GM18520 (cell line): ENCODE data around the gene RASL12.

Experiments
- ATAC-seq: cut with Tn5 transposase; IDR thresholded peaks from one replicate; pipeline ENCODE4 v1.9.1; 2021; ENCODE audit not compliant: unreplicated experiment

Gene RASL12

DNA sequence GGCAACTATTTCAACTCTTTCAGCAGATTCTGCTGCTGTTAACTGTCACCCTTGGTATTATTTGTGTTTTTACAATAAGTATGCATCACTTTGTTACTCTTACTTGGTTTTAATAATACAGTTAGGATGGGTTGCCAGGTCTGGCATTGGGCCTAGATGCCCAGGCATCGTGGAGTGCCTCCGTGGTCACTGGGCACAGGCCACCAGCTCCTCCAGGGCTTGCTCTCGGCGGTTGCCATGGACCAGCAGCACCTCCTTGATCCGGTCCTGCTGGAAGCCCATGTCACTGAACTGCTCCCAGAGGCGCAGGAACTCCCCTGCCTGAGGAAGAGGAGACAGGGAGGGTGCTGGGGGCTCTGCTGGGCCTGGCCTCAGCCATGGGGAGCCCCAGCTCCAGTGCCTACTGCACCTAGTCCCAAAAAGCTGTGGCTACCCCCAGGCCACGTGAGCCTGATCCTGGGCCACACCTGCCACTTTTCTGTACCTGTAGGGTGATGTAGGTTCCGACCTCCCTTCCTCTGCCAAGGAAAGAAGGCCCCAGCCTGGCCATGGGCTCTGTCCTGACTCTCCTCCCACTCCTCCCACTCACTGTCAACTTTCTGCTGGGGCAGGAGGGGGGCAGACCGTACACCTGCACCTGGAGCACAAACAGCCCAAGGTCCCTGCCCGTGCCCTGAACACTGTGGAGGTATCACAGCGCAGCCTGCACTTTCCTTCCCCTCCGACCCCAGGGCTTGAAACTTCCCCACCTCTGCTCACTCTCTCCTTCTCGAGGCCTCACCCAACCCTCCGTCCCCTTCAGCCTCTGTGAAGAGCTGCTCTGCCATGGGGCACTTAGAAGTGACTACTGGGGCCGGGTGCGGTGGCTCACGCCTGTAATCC is 25.4 kb upstream of the RASL12 start:
- no peak for ATAC-seq

GRCh38 chr15:65091946-65092770 is 24.4 kb upstream of the RASL12 start:
- no peak for ATAC-seq

- no peak for ATAC-seq
These were observed 21.5 kb upstream of the RASL12 start for GRCh38 chr15:65089206-65089824.

DNA sequence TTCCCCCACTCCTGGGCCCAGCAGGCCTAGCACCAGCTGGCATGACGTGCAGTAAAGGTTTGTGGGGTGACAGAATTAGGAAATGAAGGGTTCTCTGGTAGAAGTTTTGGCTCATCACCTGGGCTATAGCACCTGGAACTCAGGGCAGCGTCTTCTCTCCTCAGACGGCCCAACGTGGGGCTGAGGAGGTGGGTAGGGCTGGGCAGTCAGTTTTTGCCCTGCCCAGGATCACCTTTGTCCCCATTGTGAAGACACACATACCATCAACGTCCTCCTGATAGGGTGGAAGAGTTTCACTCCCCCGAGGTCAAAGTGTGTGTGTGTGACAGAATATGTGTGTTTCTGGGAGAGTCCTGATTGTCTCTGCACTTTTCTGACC is 20.8 kb upstream of the RASL12 start:
- ATAC-seq, result no peak

DNA sequence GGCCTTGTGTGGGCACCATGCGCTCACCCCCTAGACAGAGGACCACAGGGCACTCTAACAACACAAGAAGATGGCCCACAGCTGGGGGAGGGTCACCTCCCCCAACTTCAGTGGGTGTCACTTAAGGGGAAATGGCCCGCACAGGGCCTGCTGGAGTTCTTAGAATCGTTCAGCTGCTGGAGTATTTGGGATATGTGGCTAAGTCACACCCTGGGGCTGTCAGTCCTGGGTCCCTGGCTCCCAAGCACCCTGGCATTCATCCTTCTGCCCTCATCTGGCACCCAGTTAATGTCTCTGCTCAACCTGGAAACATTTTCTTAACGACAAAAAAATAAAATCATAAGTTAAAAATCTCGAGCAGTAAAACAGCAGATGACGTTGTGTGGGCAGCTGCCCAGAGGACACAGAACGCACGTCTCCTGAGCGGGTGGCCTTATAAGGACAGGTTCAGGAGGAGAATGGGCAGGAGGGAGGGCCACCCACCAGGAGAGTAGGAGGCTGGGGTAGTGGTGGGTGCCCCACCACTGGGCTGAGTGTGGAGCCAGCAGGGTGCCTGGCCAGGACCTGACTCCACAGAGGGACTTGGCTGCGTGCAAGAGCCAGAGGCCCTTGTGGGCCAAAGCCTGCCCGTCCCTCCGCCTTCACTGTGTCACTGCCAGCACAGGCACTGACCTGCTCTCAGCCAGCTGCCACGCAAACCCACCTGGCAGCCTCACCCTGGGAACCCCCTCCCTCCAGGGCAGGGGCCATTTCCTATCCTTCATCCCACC is 20.3 kb upstream of the RASL12 start:
- ATAC-seq, result no peak

DNA sequence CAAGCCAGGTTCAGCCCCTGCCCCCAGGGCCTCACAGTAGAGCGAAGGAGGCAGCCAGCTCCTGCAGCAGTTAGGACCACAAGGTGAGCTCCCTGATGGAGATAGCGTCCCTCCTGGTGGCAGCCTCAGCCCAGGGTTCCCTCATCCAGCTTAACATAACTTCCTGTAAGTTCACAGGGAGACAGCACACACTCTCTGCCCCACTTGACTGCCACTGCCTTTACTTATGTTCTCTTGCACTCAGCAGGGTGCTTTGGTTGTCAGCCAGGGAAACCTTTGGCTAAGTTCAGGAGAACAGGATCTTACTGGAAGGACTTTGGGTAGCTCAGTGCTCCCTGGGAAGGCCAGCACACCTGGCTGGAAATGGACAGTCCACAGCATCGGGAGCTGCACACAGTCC is 19.6 kb upstream of the RASL12 start:
- no peak for ATAC-seq

- ATAC-seq, result no peak
These were observed 18.9 kb upstream of the RASL12 start for GRCh38 chr15:65086680-65087111.

DNA sequence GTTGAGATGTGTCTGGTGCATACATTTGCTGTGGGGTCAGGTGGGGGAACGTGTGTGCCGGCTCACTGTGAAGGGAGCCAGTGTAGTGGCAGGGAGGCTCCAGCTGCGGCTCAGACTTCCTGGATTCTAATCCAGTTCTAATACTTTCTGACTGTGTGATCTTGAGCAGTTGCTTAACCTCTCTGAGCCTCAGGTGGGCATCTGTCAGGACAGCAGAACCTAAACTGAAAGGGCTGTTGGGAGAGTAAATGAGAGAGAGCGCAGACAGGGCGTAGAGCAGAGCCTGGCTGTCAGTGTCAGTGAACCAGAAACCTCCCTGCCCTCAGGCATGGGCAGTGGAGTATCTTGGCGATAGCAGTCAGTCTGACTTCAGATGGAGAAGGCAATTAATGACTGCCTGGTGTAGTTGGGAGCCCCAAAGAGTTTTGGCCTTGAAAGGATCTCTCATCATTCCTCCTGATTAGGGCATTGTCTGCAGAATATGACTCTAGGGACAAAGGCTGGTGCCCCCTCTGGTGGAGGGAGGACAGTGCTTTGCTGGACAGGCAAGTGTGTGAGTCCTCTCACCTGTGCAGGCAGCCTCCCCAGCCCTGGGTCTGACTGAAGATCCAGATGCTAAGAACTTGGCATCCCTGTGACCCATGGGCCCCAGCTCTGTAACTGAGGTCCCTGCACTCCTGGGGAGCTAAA is 18.3 kb upstream of the RASL12 start:
- no peak for ATAC-seq

DNA sequence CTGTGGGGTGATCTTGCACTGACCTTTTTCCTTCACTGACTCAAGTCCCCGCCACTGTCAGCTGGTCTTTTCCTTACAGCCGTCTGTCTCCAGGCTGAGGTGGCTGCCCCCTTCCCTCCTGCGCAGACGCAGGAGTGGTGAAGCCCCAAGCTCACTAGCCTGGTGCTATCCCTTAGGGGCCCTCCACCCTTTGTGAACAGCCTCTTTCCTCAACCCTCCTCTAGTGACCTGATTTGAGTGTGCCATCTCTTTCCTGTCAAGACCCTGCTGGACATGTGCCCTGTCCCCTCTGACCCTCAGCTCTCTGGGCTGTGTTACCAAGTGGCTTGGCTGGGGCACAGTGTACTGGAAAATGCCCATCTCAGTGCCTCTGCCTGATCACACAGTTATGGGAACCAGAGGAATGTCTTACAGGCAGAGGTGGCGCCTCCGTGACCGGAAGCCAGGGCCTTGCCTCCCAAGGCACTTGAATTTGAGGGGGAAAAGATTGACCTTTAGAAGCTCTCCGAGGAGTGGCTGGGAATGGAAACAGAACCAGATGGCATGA is 17.5 kb upstream of the RASL12 start:
- ATAC-seq, result no peak

DNA sequence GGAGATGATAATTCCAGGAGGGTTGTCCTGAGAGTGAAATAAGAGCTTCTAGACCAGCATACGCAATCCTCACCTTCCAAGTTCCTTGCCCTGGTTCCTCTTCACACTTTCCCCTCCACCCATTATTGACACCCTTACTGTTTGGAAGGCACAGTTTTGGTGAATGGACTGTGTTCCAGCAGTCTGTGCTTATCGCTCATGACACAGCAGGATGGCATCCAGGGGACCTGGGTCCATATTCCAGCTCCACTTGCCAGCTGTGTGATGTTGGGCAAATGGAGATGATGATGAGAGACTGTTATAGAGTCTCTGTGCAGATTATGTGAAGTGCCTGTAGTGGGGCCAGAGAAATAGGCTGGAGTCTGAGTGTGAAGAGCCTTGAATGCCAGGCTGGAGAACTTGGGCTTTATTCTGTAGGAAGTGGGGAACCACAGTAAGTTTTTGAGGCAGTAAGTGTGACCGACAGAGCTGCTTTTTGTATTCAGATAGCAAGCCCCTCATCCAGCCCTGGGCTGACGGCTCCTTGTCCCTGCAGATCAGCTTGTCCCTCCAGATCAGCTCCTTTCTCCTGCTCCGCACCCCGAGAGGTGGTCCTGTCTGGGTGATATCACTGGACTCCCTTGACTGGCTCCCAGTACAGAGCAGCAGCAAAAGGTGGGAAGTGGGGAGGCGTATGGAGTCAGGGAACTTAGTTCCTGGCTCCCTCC is 16.9 kb upstream of the RASL12 start:
- ATAC-seq, result no peak

- ATAC-seq, result no peak
These were observed 15.5 kb upstream of the RASL12 start for GRCh38 chr15:65083262-65083701.

GRCh38 chr15:65082303-65082953 is 14.6 kb upstream of the RASL12 start:
- ATAC-seq, result no peak

- ATAC-seq, result no peak
These were observed 14.0 kb upstream of the RASL12 start for GRCh38 chr15:65081758-65082157.

GRCh38 chr15:65081270-65081669 is 13.5 kb upstream of the RASL12 start:
- ATAC-seq, result no peak

DNA sequence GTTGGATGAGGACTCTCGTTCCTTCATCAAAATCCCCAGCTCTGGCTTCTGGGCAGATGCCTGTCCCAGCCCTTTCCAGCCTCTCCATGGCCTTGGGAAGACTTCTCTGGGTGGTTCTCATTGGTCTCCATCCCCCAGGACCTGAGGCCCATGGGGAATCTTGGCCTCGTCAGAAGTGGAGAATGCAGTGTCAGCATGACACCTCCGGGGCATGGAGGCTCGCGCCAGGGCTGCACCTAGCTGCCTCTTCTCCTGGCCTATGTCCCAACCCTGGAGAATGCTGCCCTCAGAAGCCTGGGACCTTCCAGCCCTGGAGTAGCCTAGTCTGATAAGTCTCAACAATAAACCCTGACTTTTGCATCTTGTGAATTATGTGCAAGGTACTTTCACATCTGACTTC is 11.8 kb upstream of the RASL12 start:
- no peak for ATAC-seq

- no peak for ATAC-seq
These were observed 10.2 kb upstream of the RASL12 start for GRCh38 chr15:65077981-65078352.

DNA sequence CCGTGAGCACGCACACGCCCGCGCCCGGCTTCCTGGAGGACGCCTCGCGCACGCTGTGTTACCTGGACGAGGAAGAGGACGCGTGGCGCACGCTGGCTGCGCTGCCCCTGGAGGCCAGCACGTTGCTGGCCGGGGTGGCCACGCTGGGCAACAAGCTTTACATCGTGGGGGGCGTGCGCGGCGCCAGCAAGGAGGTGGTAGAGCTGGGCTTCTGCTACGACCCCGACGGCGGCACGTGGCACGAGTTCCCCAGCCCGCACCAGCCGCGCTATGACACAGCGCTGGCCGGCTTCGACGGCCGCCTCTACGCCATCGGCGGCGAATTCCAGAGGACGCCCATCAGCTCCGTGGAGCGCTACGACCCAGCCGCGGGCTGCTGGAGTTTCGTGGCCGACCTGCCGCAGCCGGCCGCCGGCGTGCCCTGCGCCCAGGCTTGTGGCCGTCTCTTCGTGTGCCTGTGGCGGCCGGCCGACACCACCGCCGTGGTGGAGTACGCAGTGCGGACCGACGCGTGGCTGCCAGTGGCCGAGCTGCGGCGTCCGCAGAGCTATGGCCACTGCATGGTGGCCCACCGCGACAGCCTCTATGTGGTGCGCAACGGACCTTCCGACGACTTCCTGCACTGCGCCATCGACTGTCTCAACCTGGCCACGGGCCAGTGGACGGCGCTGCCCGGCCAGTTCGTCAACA is 9.6 kb upstream of the RASL12 start:
- ATAC-seq, result no peak
